NCI-H526 treated with DMSO at 0.1 percent for 48 hours (cell line): ENCODE data around the gene SMIM35.
"Not testable (repeated sequence)": the region's sequence is repeated elsewhere in the genome, so short reads cannot be mapped to it uniquely, and the experiment has no call there.

Source experiments
- DNase-seq: peaks from one replicate; lab custom pipeline; 2025; lab: John Stamatoyannopoulos, UW

The SMIM35 gene

GRCh38 chr11:118027694-118028093, 59.1 kb downstream of the SMIM35 start:
- DNase-seq, result no peak

GRCh38 chr11:118021146-118021545, 65.6 kb downstream of the SMIM35 start:
- no peak for DNase-seq

GRCh38 chr11:118018401-118018800, 68.4 kb downstream of the SMIM35 start:
- no peak for DNase-seq

GRCh38 chr11:118017631-118018315, 69.0 kb downstream of the SMIM35 start:
- no peak for DNase-seq

- no peak for DNase-seq
Measured at GRCh38 chr11:118017111-118017510, 69.7 kb downstream of the SMIM35 start.

- no peak for DNase-seq
Measured at GRCh38 chr11:118016104-118016503, 70.7 kb downstream of the SMIM35 start.

- DNase-seq, result no peak
Measured at GRCh38 chr11:118015385-118015841, 71.3 kb downstream of the SMIM35 start.

GRCh38 chr11:118014022-118014421, 72.7 kb downstream of the SMIM35 start:
- no peak for DNase-seq

GRCh38 chr11:118012083-118012669, 74.6 kb downstream of the SMIM35 start:
- DNase-seq, result no peak

GRCh38 chr11:118010738-118011461, 75.9 kb downstream of the SMIM35 start:
- no peak for DNase-seq

GRCh38 chr11:118009864-118010737, 76.7 kb downstream of the SMIM35 start:
- no peak for DNase-seq

- no peak for DNase-seq
Measured at GRCh38 chr11:118008271-118008911, 78.4 kb downstream of the SMIM35 start.

- not testable (repeated sequence) for DNase-seq
Measured at GRCh38 chr11:118007563-118008270, 79.0 kb downstream of the SMIM35 start.

- no peak for DNase-seq
Measured at GRCh38 chr11:118007040-118007439, 79.7 kb downstream of the SMIM35 start.

- DNase-seq, result no peak
Measured at GRCh38 chr11:118006153-118006534, 80.6 kb downstream of the SMIM35 start.

- no peak for DNase-seq
Measured at GRCh38 chr11:118005224-118006152, 81.3 kb downstream of the SMIM35 start.

GRCh38 chr11:118004543-118005223, 82.1 kb downstream of the SMIM35 start:
- DNase-seq, result no peak

GRCh38 chr11:118003456-118003855, 83.3 kb downstream of the SMIM35 start:
- no peak for DNase-seq
